Measurements from ENCODE around the gene CYSTM1. TPM values are rescaled to one million over a fixed set of nuclear protein-coding genes. Genes with fewer than 3 reads are reported as not detected.

The CYSTM1 gene
- total RNA-seq, 2 donors from 2014 or later, result 64.9 to 89.5 TPM

DNA sequence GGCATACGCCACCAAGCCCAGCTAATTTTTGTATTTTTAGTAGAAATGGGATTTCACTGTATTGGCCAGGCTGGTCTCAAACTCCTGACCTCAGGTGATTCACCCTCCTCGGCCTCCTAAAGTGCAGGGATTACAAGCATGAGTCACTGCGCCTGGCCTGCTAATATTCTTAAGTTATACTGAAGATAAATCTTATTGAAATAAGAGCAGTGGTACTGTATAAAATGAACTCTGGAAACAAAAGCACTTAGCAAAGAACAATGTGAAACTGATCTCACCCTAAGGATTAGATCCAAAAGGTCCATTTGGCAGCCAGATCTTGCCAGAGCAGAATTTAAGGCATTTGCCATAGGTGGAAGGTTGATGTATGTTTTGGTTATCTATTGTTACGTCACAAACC is 27.1 kb downstream of the CYSTM1 start:
- H3K9me3 ChIP-seq, result no peaks in the 10 kb centered on the region
- no peak overlapping the region for H3K27ac ChIP-seq
- no peak for ATAC-seq (ENCODE audit: insufficient number of reproducible peaks, low FRiP score, low read depth)
- TF ChIP-seq, protein P1, sequence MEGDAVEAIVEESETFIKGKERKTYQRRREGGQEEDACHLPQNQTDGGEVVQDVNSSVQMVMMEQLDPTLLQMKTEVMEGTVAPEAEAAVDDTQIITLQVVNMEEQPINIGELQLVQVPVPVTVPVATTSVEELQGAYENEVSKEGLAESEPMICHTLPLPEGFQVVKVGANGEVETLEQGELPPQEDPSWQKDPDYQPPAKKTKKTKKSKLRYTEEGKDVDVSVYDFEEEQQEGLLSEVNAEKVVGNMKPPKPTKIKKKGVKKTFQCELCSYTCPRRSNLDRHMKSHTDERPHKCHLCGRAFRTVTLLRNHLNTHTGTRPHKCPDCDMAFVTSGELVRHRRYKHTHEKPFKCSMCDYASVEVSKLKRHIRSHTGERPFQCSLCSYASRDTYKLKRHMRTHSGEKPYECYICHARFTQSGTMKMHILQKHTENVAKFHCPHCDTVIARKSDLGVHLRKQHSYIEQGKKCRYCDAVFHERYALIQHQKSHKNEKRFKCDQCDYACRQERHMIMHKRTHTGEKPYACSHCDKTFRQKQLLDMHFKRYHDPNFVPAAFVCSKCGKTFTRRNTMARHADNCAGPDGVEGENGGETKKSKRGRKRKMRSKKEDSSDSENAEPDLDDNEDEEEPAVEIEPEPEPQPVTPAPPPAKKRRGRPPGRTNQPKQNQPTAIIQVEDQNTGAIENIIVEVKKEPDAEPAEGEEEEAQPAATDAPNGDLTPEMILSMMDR (IDR thresholded peaks at IDR 0.05), result no peak
- no peaks in the 10 kb centered on the region for H3K4me1 ChIP-seq (ENCODE audit: control insufficient read depth in 1 of 2, low read depth in 2 of 2)
- no peak overlapping the region for H3K4me3 ChIP-seq
- DNase-seq (ENCODE audit: low spot score), result no peak
- no peaks in the 10 kb centered on the region for H3K27me3 ChIP-seq (replicated peaks; ENCODE audit: insufficient read depth)
- no peaks in the 10 kb centered on the region for H3K36me3 ChIP-seq

DNA sequence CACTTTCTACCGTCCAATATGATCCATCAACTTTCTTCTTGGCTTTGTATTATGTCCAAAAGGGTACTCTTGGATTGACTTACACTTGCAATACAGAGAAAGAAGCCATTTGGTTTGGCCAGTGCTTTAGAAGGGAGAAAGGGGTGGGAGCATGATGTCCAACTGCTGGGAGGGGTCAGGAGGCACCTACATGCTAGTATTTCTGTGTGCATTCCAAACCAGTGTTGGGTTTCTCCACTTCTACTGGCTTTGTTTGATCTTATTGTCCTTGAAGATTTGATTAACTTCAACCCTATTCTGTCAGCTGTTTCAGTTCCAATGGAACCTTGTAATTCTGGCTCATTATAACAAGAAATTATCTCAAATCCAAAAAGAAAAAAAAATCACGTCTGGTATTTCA is 27.6 kb downstream of the CYSTM1 start:
- no peaks in the 10 kb centered on the region for H3K9me3 ChIP-seq
- H3K4me1 ChIP-seq (ENCODE audit: control insufficient read depth in 1 of 2, low read depth in 2 of 2), result no peaks in the 10 kb centered on the region
- no peak overlapping the region for H3K4me3 ChIP-seq
- DNase-seq (ENCODE audit: low spot score), result no peak
- no peak for ATAC-seq (ENCODE audit: insufficient number of reproducible peaks, low FRiP score, low read depth)
- no peaks in the 10 kb centered on the region for H3K36me3 ChIP-seq
- H3K27me3 ChIP-seq (replicated peaks; ENCODE audit: insufficient read depth), result no peaks in the 10 kb centered on the region
- H3K27ac ChIP-seq, result no peak overlapping the region
- TF ChIP-seq, protein P1 (IDR thresholded peaks at IDR 0.05), result no peak

GRCh38 chr5:140205216-140205615 is 30.2 kb downstream of the CYSTM1 start:
- no peak for ATAC-seq (ENCODE audit: insufficient number of reproducible peaks, low FRiP score, low read depth)
- H3K9me3 ChIP-seq, result no peaks in the 10 kb centered on the region
- H3K27me3 ChIP-seq (replicated peaks; ENCODE audit: insufficient read depth), result no peaks in the 10 kb centered on the region
- H3K36me3 ChIP-seq, result no peaks in the 10 kb centered on the region
- H3K4me1 ChIP-seq (ENCODE audit: control insufficient read depth in 1 of 2, low read depth in 2 of 2), result no peaks in the 10 kb centered on the region
- no peak overlapping the region for H3K27ac ChIP-seq
- DNase-seq (ENCODE audit: low spot score), result no peak
- TF ChIP-seq, protein P1 (IDR thresholded peaks at IDR 0.05), result no peak
- H3K4me3 ChIP-seq, result no peak overlapping the region

DNA sequence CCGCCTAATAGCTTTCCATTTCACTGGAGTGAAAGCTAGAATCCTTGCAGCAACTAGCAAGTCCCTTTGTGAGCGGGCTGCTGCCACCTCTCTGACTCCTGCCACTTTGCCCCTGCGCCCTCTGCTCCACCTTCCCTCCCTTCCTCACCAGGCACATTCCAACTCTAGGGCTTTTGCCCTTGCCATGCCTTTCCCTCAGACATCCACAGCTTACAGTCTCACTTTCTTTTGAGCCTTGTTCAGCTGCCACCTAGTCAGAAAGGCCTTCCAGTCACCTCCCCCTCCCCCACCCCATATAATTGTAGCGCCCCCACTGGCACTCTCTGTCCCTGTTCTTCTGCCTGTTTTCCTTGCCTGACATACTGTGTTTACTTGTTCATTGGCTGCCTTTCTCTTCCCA is 31.0 kb downstream of the CYSTM1 start:
- TF ChIP-seq, protein P1 (IDR thresholded peaks at IDR 0.05), result no peak
- no peaks in the 10 kb centered on the region for H3K27me3 ChIP-seq (replicated peaks; ENCODE audit: insufficient read depth)

DNA sequence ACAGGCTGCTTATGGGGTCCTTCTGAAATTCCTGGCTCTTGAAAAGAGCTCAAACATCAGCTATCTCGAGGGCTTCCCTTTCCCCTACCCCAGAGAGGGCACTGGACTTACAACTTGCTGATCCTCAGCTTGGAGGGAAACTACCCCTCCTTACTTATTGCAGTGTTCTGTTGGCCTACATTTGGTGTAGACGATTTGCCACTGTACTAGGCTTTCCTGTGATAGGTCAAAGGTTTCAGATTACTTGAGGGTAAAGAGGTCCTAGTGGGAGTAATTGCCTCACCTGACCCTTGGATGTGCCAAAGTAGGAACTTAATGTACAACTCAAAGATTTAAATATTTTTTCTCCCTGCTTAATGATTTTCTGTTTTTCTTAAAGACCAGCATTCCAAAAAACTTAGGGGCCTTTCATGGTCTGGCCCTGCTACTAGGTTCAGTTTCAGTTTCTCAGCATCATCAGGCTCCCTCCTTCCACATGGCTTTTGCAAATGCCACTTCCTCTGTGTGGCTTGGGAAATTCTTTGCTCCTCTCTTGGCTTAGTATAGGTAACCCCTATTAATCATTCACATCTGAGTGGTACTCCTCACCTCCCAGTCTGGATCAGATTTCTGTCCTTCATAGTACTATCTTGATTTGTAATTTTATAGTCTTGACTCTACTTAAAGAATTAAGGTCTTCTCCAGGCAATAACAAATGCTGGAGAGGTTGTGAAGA is 32.4 kb downstream of the CYSTM1 start:
- no peak overlapping the region for H3K4me3 ChIP-seq
- TF ChIP-seq, protein P1 (IDR thresholded peaks at IDR 0.05), result no peak
- H3K36me3 ChIP-seq, result no peaks in the 10 kb centered on the region
- no peak for ATAC-seq (ENCODE audit: insufficient number of reproducible peaks, low FRiP score, low read depth)
- no peak overlapping the region for H3K27ac ChIP-seq
- no peaks in the 10 kb centered on the region for H3K4me1 ChIP-seq (ENCODE audit: control insufficient read depth in 1 of 2, low read depth in 2 of 2)
- H3K9me3 ChIP-seq, result no peaks in the 10 kb centered on the region
- H3K27me3 ChIP-seq (replicated peaks; ENCODE audit: insufficient read depth), result no peaks in the 10 kb centered on the region
- DNase-seq (ENCODE audit: low spot score), result no peak

More for the DNA sequence above, 31.0 kb downstream of the CYSTM1 start:
- Histone ChIP-seq H3K9me3 (no peaks in the 10 kb centered on the region), H3K27ac (no peak overlapping the region), H3K36me3 (no peaks in the 10 kb centered on the region), H3K4me1 (ENCODE audit: control insufficient read depth in 1 of 2, low read depth in 2 of 2) (no peaks in the 10 kb centered on the region), H3K4me3 (no peak overlapping the region)
- ATAC-seq (ENCODE audit: insufficient number of reproducible peaks, low FRiP score, low read depth), result no peak
- DNase-seq (ENCODE audit: low spot score), result no peak
